Measurements from ENCODE around the gene EDA. TPM values are rescaled to one million over a fixed set of nuclear protein-coding genes. Genes with fewer than 3 reads are reported as not detected.

Gene EDA
- total RNA-seq, 2 donors from 2014 or later: 3.6 to 4.6 TPM

- no peaks in the 10 kb centered on the region for H3K9me3 Mint-ChIP-seq
- H3K27ac Mint-ChIP-seq: no peak overlapping the region
- no peaks in the 10 kb centered on the region for H3K36me3 Mint-ChIP-seq
- DNase-seq (ENCODE audit: low spot score in 2 of 2): no peak
- no peak for ATAC-seq
Observed at GRCh38 chrX:70052895-70053615, 437.1 kb downstream of the EDA start.

GRCh38 chrX:70054391-70054790 lies 438.5 kb downstream of the EDA start:
- no peak overlapping the region for H3K27ac Mint-ChIP-seq
- no peaks in the 10 kb centered on the region for H3K9me3 Mint-ChIP-seq
- no peaks in the 10 kb centered on the region for H3K36me3 Mint-ChIP-seq
- DNase-seq (ENCODE audit: low spot score in 2 of 2) (no peak), ATAC-seq (no peak)

GRCh38 chrX:70062076-70062475 lies 446.2 kb downstream of the EDA start, which contains the start of gene OTUD6A:
Gene OTUD6A, plus strand, starts transcription at chrX:70062457. Its CDS starts 68 bp downstream, at chrX:70062525.
- H3K9me3 Mint-ChIP-seq: no peaks in the 10 kb centered on the region
- no peak for ATAC-seq
- no peak for DNase-seq (ENCODE audit: low spot score in 2 of 2)
- H3K27ac Mint-ChIP-seq: no peak within 1 kb of the TSS
- no peaks in the 10 kb centered on the region for H3K36me3 Mint-ChIP-seq

GRCh38 chrX:70062961-70063550 lies 447.1 kb downstream of the EDA start:
- ATAC-seq (no peak), DNase-seq (ENCODE audit: low spot score in 2 of 2) (no peak)
- no peaks in the 10 kb centered on the region for H3K36me3 Mint-ChIP-seq
- no peak overlapping the region for H3K27ac Mint-ChIP-seq
- H3K9me3 Mint-ChIP-seq: no peaks in the 10 kb centered on the region

- Mint-ChIP-seq H3K36me3 (no peaks in the 10 kb centered on the region), H3K9me3 (no peaks in the 10 kb centered on the region), H3K27ac (no peak overlapping the region)
- no peak for ATAC-seq
- DNase-seq (ENCODE audit: low spot score in 2 of 2): no peak
Observed at GRCh38 chrX:70066646-70067045, 450.7 kb downstream of the EDA start.

GRCh38 chrX:70079297-70079696 lies 463.4 kb downstream of the EDA start:
- H3K27ac Mint-ChIP-seq: no peak overlapping the region
- DNase-seq (ENCODE audit: low spot score in 2 of 2): no peak

GRCh38 chrX:70079870-70080269 lies 464.0 kb downstream of the EDA start:
- Mint-ChIP-seq H3K36me3 (no peaks in the 10 kb centered on the region), H3K27ac (no peak overlapping the region), H3K9me3 (no peaks in the 10 kb centered on the region)
- DNase-seq (ENCODE audit: low spot score in 2 of 2) (no peak), ATAC-seq (no peak)

More at GRCh38 chrX:70079297-70079696, 463.4 kb downstream of the EDA start:
- ATAC-seq: no peak
- Mint-ChIP-seq H3K36me3 (no peaks in the 10 kb centered on the region), H3K9me3 (no peaks in the 10 kb centered on the region)

GRCh38 chrX:70082723-70083122 lies 466.8 kb downstream of the EDA start:
- Mint-ChIP-seq H3K36me3 (no peaks in the 10 kb centered on the region), H3K9me3 (no peaks in the 10 kb centered on the region), H3K27ac (no peak overlapping the region)
- ATAC-seq (peak in 1 of 2 donors; percentile 65), DNase-seq (ENCODE audit: low spot score in 2 of 2) (no peak)

- no peak for ATAC-seq
- H3K27ac Mint-ChIP-seq: no peak overlapping the region
- no peaks in the 10 kb centered on the region for H3K36me3 Mint-ChIP-seq
- DNase-seq (ENCODE audit: low spot score in 2 of 2): no peak
- H3K9me3 Mint-ChIP-seq: no peaks in the 10 kb centered on the region
Observed at GRCh38 chrX:70084592-70085240, 468.8 kb downstream of the EDA start.

GRCh38 chrX:70087857-70088630 lies 472.1 kb downstream of the EDA start:
- Mint-ChIP-seq H3K36me3 (no peaks in the 10 kb centered on the region), H3K27ac (no peak overlapping the region), H3K9me3 (no peaks in the 10 kb centered on the region)
- no peak for ATAC-seq
- no peak for DNase-seq (ENCODE audit: low spot score in 2 of 2)

GRCh38 chrX:70088751-70089150 lies 472.8 kb downstream of the EDA start:
- ATAC-seq (no peak), DNase-seq (ENCODE audit: low spot score in 2 of 2) (no peak)
- Mint-ChIP-seq H3K9me3 (no peaks in the 10 kb centered on the region), H3K27ac (no peak overlapping the region), H3K36me3 (no peaks in the 10 kb centered on the region)

Other genes starting within 250 kb of the EDA start
- under 1 TPM; 0.23 to 0.57 TPM for gene NALF2, start 111.8 kb upstream of the EDA start, total RNA-seq

Data from activated naive CD4-positive, alpha-beta T cell treated with anti-CD3 and anti-CD28 coated beads, Interleukin-2, amount 50 U/mL, for 72 hours (primary cell).